IgD-negative memory B cell (primary cell): ENCODE results near the gene LRP1-AS. TPM values are rescaled to one million over a fixed set of nuclear protein-coding genes. Genes with fewer than 3 reads are reported as not detected.
A peak's percentile ranks its signal among the peaks of the same experiment; 100 is the strongest.

Experiments
- H3K27ac Mint-ChIP-seq, 3 donors: one replicate each; pipeline ENCODE4 v1.8.0; 2020 to 2022; ENCODE audit warnings: mild to moderate bottlenecking in 3 of 3, mixed read lengths in 3 of 3, moderate library complexity in 1 of 3
- H3K27me3 Mint-ChIP-seq: one replicate; pipeline ENCODE4 v1.8.0; 2021; ENCODE audit warnings: mixed read lengths
- H3K36me3 Mint-ChIP-seq: one replicate; pipeline ENCODE4 v1.8.0; 2020; ENCODE audit warnings: mild to moderate bottlenecking, mixed read lengths
- H3K4me1 Mint-ChIP-seq, 3 donors: one replicate each; pipeline ENCODE4 v1.8.0; 2020 to 2022; ENCODE audit warnings: mixed read lengths in 3 of 3, mild to moderate bottlenecking in 1 of 3
- H3K4me3 Mint-ChIP-seq, 4 donors: one replicate each; pipeline ENCODE4 v1.8.0; 2020 to 2022; ENCODE audit warnings: mild to moderate bottlenecking in 4 of 4, mixed read lengths in 4 of 4, moderate library complexity in 3 of 4
- H3K9me3 Mint-ChIP-seq, 3 donors: one replicate each; pipeline ENCODE4 v1.8.0; 2020 to 2021; ENCODE audit warnings: mixed read lengths in 3 of 3, mild to moderate bottlenecking in 1 of 3
- polyA plus RNA-seq: library from polyadenylated mRNA; unstranded; fragments of 300-500 nt; fragmentation: Illumina TruSeq; gene quantifications from one replicate; pipeline ENCODE4 v1.2.3, GENCODE V29; 2021

The LRP1-AS gene
- polyA plus RNA-seq, result not detected

DNA sequence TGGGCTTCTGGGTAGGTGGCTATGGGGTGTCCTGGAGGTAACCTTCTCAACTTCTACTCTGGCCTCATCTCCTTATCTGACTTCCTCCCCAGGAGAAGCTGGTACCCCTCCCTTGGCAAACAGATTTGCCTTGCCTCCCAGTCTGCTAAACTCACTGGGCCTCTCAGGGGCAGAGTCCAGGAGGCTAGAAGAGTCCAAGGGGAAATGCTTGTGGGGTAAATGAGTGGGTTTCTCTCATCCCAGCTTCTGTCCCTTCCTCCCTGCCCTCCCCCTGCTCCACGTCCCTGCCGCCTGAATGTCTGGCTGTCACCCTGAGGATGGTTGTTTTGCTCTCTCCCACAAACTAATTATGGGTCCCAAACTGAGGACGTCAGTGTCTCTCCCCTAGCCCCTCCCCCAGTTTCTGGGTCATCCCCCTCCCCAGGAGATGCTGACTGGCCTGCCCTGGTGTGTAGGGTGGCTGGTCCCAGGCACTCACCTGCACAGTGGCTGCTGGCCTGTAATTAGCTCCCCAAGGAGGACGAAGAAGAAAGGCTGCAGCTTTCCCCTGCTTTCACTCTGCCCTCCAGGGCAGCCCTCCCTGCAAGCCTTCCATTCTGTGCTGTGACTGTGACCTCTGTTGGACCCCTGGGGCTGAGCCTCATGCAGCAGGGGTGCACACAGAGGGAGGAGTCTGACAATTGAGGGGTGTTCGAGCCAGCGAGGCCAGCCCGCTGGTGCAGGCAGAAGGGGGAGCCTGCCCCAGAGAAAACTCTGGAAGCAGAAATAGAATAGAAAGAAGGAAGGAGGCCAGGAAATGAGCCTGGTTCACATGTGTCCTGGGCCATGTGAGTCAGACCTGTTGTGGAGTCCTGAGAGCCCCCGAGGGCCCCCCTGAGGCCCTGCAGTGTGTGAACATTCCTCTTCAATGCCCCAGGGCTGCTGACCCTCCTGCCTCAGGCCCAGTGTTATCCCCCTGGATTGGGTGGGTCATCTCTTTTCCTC, at the start of gene LRP1-AS:
Gene LRP1-AS (minus strand): TSS at position 659 of the 984 bp plus-strand sequence.
- Mint-ChIP-seq H3K27ac (peak within 1 kb of the TSS in 2 of 3 donors; percentile 46 to 66), H3K9me3 (no peaks in the 10 kb centered on the region), H3K36me3 (peaks cover 2% of the 10 kb centered on the region), H3K27me3 (no peaks in the 10 kb centered on the region), H3K4me1 (no peaks in the 10 kb centered on the region), H3K4me3 (no peak within 1 kb of the TSS)

DNA sequence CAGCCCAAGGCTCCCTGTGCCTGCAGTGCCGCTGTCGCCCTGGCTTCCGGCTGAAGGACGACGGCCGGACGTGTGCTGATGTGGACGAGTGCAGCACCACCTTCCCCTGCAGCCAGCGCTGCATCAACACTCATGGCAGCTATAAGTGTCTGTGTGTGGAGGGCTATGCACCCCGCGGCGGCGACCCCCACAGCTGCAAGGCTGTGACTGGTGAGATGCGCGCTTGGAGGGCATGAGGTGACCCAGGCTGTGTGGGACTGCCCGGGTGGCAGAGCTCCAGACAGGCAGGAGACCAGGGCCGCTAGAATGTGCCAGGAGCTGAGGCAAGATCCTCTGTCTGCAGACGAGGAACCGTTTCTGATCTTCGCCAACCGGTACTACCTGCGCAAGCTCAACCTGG, 49.5 kb upstream of the LRP1-AS start:
- Mint-ChIP-seq H3K36me3 (peaks cover 6% of the 10 kb centered on the region), H3K9me3 (no peaks in the 10 kb centered on the region), H3K27ac (no peak overlapping the region), H3K27me3 (peaks cover 1% of the 10 kb centered on the region), H3K4me3 (no peak overlapping the region), H3K4me1 (peaks cover 0 to 1% (median 0%) of the 10 kb centered on the region in 3 donors)

DNA sequence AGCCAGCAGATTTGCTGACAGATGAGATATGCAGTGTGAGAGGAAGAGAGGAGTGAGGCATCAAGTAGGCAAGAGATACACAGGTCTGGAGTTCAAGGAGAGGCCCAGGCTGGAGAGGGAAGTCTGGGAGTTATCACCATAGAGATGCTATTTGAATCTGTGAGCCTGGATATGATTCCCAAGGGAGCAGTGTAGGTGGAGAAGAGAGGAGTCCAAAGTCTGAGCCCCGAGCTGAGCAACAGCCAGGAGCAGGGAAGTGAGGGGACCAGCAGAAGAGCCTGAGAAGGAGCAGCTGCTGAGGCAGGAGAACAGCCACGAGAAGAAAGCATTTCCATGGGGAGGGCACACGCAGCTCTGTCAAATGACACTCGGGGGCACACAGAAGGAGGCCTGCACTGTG, 49.0 kb upstream of the LRP1-AS start:
- H3K27me3 Mint-ChIP-seq, result peaks cover 1% of the 10 kb centered on the region
- H3K9me3 Mint-ChIP-seq, result no peaks in the 10 kb centered on the region
- peak overlapping the region in 1 of 3 donors; percentile 1 for H3K27ac Mint-ChIP-seq
- peaks cover 0 to 1% (median 0%) of the 10 kb centered on the region in 3 donors for H3K4me1 Mint-ChIP-seq
- H3K4me3 Mint-ChIP-seq, result no peak overlapping the region
- H3K36me3 Mint-ChIP-seq, result peaks cover 6% of the 10 kb centered on the region

- Mint-ChIP-seq H3K27ac (peak overlapping the region in 1 of 3 donors; percentile 1), H3K4me3 (no peak overlapping the region), H3K36me3 (peaks cover 6% of the 10 kb centered on the region), H3K27me3 (peaks cover 1% of the 10 kb centered on the region), H3K4me1 (peaks cover 0 to 1% (median 0%) of the 10 kb centered on the region in 3 donors), H3K9me3 (no peaks in the 10 kb centered on the region)
Observed at GRCh38 chr12:57195611-57196371, 48.4 kb upstream of the LRP1-AS start.

- no peak overlapping the region for H3K27ac Mint-ChIP-seq
- H3K4me1 Mint-ChIP-seq, result peaks cover 0 to 1% (median 0%) of the 10 kb centered on the region in 3 donors
- H3K4me3 Mint-ChIP-seq, result peak overlapping the region in 1 of 4 donors; percentile 28
- H3K27me3 Mint-ChIP-seq, result peaks cover 1% of the 10 kb centered on the region
- H3K36me3 Mint-ChIP-seq, result peaks cover 6% of the 10 kb centered on the region
- no peaks in the 10 kb centered on the region for H3K9me3 Mint-ChIP-seq
Observed at GRCh38 chr12:57195186-57195585, 47.8 kb upstream of the LRP1-AS start.

DNA sequence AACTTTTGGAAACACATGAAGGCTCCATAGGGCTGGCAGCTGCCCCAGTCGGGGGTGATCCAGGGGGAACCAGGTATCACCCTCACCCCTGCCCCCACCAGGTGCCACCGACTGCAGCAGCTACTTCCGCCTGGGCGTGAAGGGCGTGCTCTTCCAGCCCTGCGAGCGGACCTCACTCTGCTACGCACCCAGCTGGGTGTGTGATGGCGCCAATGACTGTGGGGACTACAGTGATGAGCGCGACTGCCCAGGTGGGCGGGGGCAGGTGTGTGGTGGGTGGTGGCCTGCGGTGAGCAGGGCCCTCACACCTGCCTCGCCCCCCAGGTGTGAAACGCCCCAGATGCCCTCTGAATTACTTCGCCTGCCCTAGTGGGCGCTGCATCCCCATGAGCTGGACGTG, 46.8 kb upstream of the LRP1-AS start:
- Mint-ChIP-seq H3K36me3 (peaks cover 6% of the 10 kb centered on the region), H3K4me1 (peaks cover 0 to 1% (median 0%) of the 10 kb centered on the region in 3 donors), H3K27ac (no peak overlapping the region), H3K9me3 (no peaks in the 10 kb centered on the region), H3K4me3 (no peak overlapping the region), H3K27me3 (peaks cover 1% of the 10 kb centered on the region)

DNA sequence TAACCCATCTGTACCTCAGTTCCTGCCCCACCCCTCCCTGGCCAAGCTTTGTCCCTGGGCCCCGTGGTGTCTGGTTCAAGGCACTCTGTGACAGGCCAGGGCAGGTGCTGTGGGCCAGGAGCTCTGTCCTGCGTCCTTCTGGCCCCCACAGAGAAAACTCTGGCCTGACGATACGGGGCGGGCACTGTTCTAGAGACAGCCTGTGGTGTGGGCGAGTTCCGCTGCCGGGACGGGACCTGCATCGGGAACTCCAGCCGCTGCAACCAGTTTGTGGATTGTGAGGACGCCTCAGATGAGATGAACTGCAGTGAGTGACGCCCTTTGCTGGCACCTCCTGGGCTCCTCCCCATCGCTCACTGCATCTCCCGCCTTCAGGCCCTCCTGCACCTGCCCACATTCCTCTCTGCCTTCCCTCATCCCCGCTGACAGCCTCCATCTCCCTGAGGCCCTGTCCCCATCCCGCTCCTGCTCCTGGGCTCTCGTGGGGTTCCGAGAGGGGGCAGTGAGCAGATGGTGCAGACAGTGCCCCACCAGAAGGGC, 46.4 kb upstream of the LRP1-AS start:
- Mint-ChIP-seq H3K27me3 (peaks cover 1% of the 10 kb centered on the region), H3K27ac (no peak overlapping the region), H3K4me3 (no peak overlapping the region), H3K9me3 (no peaks in the 10 kb centered on the region), H3K36me3 (peaks cover 6% of the 10 kb centered on the region), H3K4me1 (peaks cover 0 to 1% (median 0%) of the 10 kb centered on the region in 3 donors)

DNA sequence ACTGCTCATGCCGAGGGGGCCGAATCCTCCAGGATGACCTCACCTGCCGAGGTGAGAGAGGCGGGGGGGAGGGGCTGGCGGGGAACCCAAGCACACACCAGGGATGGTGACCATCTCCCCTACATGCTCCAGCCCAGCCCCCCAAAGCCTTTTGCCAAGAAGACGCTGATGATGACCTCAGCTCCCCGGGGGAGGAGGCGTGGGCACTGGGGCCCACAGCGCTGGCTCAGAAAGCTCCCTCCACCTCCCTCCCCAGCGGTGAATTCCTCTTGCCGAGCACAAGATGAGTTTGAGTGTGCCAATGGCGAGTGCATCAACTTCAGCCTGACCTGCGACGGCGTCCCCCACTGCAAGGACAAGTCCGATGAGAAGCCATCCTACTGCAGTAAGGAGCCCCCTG, 45.5 kb upstream of the LRP1-AS start:
- Mint-ChIP-seq H3K27me3 (peaks cover 1% of the 10 kb centered on the region), H3K4me1 (peaks cover 0 to 1% (median 0%) of the 10 kb centered on the region in 3 donors), H3K36me3 (peaks cover 4% of the 10 kb centered on the region), H3K27ac (no peak overlapping the region), H3K4me3 (no peak overlapping the region), H3K9me3 (no peaks in the 10 kb centered on the region)

- peaks cover 0 to 1% (median 0%) of the 10 kb centered on the region in 3 donors for H3K4me1 Mint-ChIP-seq
- no peak overlapping the region for H3K4me3 Mint-ChIP-seq
- peaks cover 1% of the 10 kb centered on the region for H3K27me3 Mint-ChIP-seq
- no peak overlapping the region for H3K27ac Mint-ChIP-seq
- H3K9me3 Mint-ChIP-seq, result no peaks in the 10 kb centered on the region
- peaks cover 3% of the 10 kb centered on the region for H3K36me3 Mint-ChIP-seq
Observed at GRCh38 chr12:57191410-57191809, 44.0 kb upstream of the LRP1-AS start.

GRCh38 chr12:57190821-57191220, 43.4 kb upstream of the LRP1-AS start:
- Mint-ChIP-seq H3K4me1 (peaks cover 0 to 1% (median 0%) of the 10 kb centered on the region in 3 donors), H3K36me3 (peaks cover 2% of the 10 kb centered on the region), H3K4me3 (no peak overlapping the region), H3K9me3 (no peaks in the 10 kb centered on the region), H3K27me3 (no peaks in the 10 kb centered on the region), H3K27ac (no peak overlapping the region)

DNA sequence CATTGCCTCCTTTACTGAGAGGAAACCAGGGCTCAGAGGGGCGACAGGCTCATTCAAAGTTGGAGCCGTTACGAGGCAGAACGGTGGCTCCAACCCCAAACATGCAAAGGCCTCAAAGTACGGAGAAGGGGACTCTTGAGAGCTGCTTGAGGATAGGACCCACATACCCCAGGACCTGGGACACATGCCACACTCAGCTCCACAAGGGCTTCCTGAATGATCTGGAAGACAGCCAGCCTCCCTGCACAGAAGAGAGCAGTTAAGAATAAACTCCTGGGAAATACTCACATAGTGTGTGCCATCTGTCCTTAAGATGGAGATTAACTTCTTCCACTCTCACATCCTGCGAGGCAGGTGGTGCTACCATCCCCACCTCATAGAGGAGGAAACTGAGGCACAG, 42.6 kb upstream of the LRP1-AS start:
- no peak overlapping the region for H3K27ac Mint-ChIP-seq

GRCh38 chr12:57188090-57188425, 40.6 kb upstream of the LRP1-AS start:
- H3K27ac Mint-ChIP-seq, result peak overlapping the region in 1 of 3 donors; percentile 19
- peaks cover under 1 to 2% (median under 1%) of the 10 kb centered on the region in 3 donors for H3K4me1 Mint-ChIP-seq
- no peaks in the 10 kb centered on the region for H3K9me3 Mint-ChIP-seq
- peaks cover 2% of the 10 kb centered on the region for H3K36me3 Mint-ChIP-seq
- H3K4me3 Mint-ChIP-seq, result no peak overlapping the region
- no peaks in the 10 kb centered on the region for H3K27me3 Mint-ChIP-seq

More for the DNA sequence above, 42.6 kb upstream of the LRP1-AS start:
- Mint-ChIP-seq H3K9me3 (no peaks in the 10 kb centered on the region), H3K4me1 (peaks cover 0 to 1% (median 0%) of the 10 kb centered on the region in 3 donors), H3K4me3 (no peak overlapping the region), H3K27me3 (no peaks in the 10 kb centered on the region), H3K36me3 (peaks cover 2% of the 10 kb centered on the region)

DNA sequence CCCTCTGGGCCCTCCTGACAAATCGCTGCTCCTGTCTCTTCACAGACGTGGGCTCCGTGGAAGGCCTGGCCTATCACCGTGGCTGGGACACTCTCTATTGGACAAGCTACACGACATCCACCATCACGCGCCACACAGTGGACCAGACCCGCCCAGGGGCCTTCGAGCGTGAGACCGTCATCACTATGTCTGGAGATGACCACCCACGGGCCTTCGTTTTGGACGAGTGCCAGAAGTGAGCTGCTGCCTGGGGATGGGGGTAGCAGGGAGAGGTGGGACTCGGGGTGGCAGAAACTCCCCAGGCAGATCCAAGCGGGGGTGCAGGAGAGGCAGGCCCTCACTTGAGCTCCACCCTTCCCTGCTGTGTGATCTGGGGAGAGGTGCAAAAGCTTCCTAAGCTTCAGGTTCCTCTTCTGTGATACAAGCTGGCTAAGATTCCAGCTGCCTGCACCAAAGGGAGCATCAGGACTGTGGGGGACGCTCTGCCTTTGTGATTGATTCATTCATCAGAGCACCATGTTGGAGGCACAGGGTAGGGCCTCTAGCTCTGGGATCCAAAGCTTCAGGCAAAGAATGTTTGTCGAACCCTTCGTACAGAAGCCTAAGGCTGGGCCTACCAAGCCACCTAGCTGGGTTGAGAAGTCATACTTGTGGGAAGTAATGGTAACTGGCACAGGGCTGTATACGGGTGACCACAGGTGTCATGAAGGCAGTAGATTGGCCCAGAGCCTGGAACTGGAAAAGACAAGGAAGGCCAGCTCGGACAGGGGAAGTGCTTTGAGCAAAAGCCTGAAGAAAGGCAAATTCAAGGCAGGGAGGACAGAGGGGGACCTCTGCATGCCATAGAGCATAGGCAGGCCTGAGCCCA, 40.0 kb upstream of the LRP1-AS start:
- H3K4me3 Mint-ChIP-seq, result no peak overlapping the region
- H3K4me1 Mint-ChIP-seq, result peaks cover 1 to 5% (median 2%) of the 10 kb centered on the region in 3 donors
- H3K27ac Mint-ChIP-seq, result no peak overlapping the region
- H3K27me3 Mint-ChIP-seq, result no peaks in the 10 kb centered on the region
- no peaks in the 10 kb centered on the region for H3K9me3 Mint-ChIP-seq
- peaks cover 2% of the 10 kb centered on the region for H3K36me3 Mint-ChIP-seq

DNA sequence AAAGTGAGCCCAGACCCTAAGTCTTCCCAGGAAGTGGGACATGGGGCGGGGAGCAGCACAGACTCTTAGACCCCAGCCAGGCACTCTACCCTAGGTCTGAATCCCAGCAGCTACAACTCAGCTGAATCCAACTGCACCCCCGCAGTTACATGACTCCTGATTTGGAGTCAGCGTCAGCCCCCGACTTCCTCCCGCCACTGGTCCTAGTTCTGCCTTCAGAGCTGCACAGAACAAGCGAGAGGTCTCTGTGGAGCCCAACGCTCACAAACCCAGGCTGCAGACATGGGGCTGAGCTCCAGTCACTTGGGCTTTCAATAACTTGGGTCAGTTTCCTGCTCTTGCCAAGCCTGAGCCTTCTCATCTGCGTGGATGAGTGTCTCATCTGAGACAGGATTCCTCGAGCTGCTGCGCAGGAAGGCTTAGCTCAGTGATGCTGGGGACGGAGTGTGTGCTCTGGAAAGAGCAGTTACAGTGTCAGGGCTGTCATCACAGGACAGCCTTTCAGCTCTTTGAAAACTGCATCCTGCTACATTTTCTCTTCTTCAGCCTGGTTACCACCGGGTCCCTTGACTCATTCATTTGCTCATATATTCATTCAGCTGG, 38.6 kb upstream of the LRP1-AS start:
- Mint-ChIP-seq H3K27me3 (no peaks in the 10 kb centered on the region), H3K27ac (no peak overlapping the region), H3K36me3 (peaks cover 2% of the 10 kb centered on the region)

More for the DNA sequence above, 38.6 kb upstream of the LRP1-AS start:
- H3K9me3 Mint-ChIP-seq, result no peaks in the 10 kb centered on the region
- peaks cover 1 to 5% (median 2%) of the 10 kb centered on the region in 3 donors for H3K4me1 Mint-ChIP-seq
- H3K4me3 Mint-ChIP-seq, result no peak overlapping the region
